Kidney (tissue), 14 donors: Measurements from ENCODE around the gene MAMSTR. TPM values are rescaled to one million over a fixed set of nuclear protein-coding genes. Genes with fewer than 3 reads are reported as not detected.

Experiments used
- DNase-seq, 5 donors: peaks; one replicate each; pipeline ENCODE4 v3.0.0-alpha.2; 2013 to 2020
- FAIRE-seq: peaks from 2 replicates; lab custom pipeline; 2012; peaks lifted over from hg19 to GRCh38; lab: Jason Lieb, UNC
- H3K27ac ChIP-seq, 2 donors: one replicate each; pipeline ENCODE4 v1.7.0; 2013; ENCODE audit warnings: low read depth in 2 of 2, low read length in 2 of 2, inconsistent platforms in 1 of 2
- H3K27me3 ChIP-seq: one replicate; pipeline ENCODE4 v1.7.1; 2013; ENCODE audit warnings: low read length, inconsistent platforms; ENCODE audit not compliant: control insufficient read depth, insufficient read depth
- H3K36me3 ChIP-seq, 3 donors: one replicate each; pipeline versions ENCODE4 v1.7.0 to v1.7.1; 2013; ENCODE audit warnings: low read length in 3 of 3, control low read depth in 1 of 3, inconsistent platforms in 1 of 3; ENCODE audit not compliant: insufficient read depth in 3 of 3, control insufficient read depth in 2 of 3
- H3K4me1 ChIP-seq, 3 donors: one replicate each; pipeline versions ENCODE4 v1.7.0 to v1.7.1; 2013; ENCODE audit warnings: low read length in 3 of 3, inconsistent platforms in 1 of 3, low read depth in 1 of 3; ENCODE audit not compliant: control insufficient read depth in 2 of 3, insufficient read depth in 2 of 3
- H3K4me3 ChIP-seq, 3 donors: one replicate each; pipeline versions ENCODE4 v1.7.0 to v1.8.1; 2013; ENCODE audit warnings: low read length in 3 of 3, control low read depth in 1 of 3, inconsistent platforms in 1 of 3
- H3K9ac ChIP-seq, 3 donors: one replicate each; pipeline versions ENCODE4 v1.7.0 to v1.7.1; 2013; ENCODE audit warnings: low read length in 3 of 3, control low read depth in 1 of 3, inconsistent platforms in 1 of 3
- H3K9me3 ChIP-seq, 3 donors: one replicate each; pipeline versions ENCODE4 v1.7.0 to v1.7.1; 2013; ENCODE audit warnings: low read length in 3 of 3, control low read depth in 1 of 3, inconsistent platforms in 1 of 3; ENCODE audit not compliant: control insufficient read depth in 2 of 3, insufficient read depth in 1 of 3
- intact Hi-C: fragments of 100-400 bp; cut with DNase I; formaldehyde crosslinking; loops from one replicate; pipeline ENCODE4 v1.11.1; 2022
- polyA plus RNA-seq: library from polyadenylated mRNA; stranded (reverse); fragments of 350-450 nt; fragmentation: Illumina TruSeq; extraction: RNeasy Lipid Tissue Mini Kit (QIAGEN cat#74804); gene quantifications from one replicate; pipeline ENCODE4 v1.2.3, GENCODE V29; 2014; ENCODE audit warnings: low read depth, low replicate concordance; ENCODE audit not compliant: insufficient read depth
- total RNA-seq: library from RNA; stranded (reverse); fragmentation: NEBNext Ultra II Directional; extraction: Animal tissue kit (Norgen Biotek cat#: 25700); gene quantifications from one replicate; pipeline ENCODE4 v1.2.1, GENCODE V29; 2021
- TF ChIP-seq, protein P1 (sequence below): IDR thresholded peaks from 3 replicates; pipeline ENCODE4 v1.5.1; 2012; ENCODE audit warnings: mild to moderate bottlenecking, moderate library complexity, borderline replicate concordance; ENCODE audit not compliant: insufficient read depth; ENCODE audit errors: extremely low read depth
- donor health status: control.
- donor health status: control.
- donor health status: control.
- donor health status: control.
- donor health status: control.
- donor health status: DM: yes; HTN: yes; CAD: no.
- donor health status: Normal renal cell carcinoma (clear cell type).

Gene MAMSTR
- total and polyA plus RNA-seq, 2 donors from 2014 or later = 2.2 to 3.6 TPM

DNA sequence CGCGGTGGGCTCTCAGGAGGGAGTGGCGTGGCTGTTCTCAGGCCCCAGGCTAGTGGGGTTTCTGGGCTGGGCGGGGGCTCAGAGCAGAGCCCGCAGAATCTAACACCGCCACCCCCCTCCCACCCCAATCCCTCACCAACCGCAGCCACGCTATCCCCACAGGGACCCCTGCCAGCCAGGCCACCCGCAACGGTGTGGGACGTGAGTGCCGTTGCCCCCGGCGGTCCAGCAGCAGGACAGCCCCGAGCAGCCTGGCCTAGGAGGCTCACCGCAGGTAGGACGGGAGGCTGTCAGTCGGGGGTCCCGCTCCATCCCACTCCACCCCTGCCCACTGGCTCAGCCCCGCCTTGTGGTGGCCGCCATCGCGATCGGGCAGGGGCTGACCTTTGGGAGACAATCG, 46.5 kb downstream of the MAMSTR start, which contains the start of gene NTN5:
TSS of gene NTN5 (minus strand) at position 24 of the 400 bp plus-strand sequence. CDS start 2,031 bp downstream, outside the sequence.
- FAIRE-seq (no peak), DNase-seq (no peak)
- H3K4me1 ChIP-seq = peaks cover 0 to 4% (median 0%) of the 10 kb centered on the region in 3 donors
- H3K9me3 ChIP-seq = no peaks in the 10 kb centered on the region
- H3K27me3 ChIP-seq = no peaks in the 10 kb centered on the region
- no peak within 1 kb of the TSS for H3K9ac ChIP-seq
- intact Hi-C loops = no loop called here
- TF ChIP-seq, protein P1, sequence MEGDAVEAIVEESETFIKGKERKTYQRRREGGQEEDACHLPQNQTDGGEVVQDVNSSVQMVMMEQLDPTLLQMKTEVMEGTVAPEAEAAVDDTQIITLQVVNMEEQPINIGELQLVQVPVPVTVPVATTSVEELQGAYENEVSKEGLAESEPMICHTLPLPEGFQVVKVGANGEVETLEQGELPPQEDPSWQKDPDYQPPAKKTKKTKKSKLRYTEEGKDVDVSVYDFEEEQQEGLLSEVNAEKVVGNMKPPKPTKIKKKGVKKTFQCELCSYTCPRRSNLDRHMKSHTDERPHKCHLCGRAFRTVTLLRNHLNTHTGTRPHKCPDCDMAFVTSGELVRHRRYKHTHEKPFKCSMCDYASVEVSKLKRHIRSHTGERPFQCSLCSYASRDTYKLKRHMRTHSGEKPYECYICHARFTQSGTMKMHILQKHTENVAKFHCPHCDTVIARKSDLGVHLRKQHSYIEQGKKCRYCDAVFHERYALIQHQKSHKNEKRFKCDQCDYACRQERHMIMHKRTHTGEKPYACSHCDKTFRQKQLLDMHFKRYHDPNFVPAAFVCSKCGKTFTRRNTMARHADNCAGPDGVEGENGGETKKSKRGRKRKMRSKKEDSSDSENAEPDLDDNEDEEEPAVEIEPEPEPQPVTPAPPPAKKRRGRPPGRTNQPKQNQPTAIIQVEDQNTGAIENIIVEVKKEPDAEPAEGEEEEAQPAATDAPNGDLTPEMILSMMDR = no peak
- no peak within 1 kb of the TSS for H3K4me3 ChIP-seq
- no peaks in the 10 kb centered on the region for H3K36me3 ChIP-seq
- no peak within 1 kb of the TSS for H3K27ac ChIP-seq

DNA sequence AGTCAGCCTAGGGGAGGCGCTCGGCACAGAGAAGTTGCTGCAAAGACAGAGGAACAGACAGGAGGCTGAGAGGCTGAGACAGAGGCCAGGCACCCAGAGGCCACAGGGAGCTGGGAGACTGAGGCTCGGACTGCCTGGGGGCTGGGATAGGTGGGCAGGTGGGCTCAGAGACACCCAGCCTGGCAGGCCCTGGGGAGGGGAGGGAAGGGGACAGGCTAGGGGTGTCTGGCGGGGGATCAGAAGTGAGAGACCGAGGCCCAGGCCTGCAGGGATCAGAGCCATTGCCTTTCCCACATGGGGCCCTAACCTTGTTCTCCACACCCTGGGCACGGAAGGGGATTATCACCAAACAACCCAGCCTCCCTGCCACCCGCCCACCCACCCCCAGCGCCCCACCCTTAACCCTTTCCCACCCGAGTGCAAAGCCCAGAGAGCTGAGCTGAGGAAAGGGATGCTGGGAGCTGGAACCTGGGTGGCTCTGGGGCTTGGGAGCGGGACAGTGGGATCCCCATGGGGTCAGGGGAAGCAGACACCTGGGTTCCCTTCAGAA, 48.0 kb downstream of the MAMSTR start:
- no peak overlapping the region for H3K4me3 ChIP-seq
- DNase-seq (no peak), FAIRE-seq (no peak)
- H3K27ac ChIP-seq = no peak overlapping the region
- H3K4me1 ChIP-seq = peaks cover 0 to 4% (median 0%) of the 10 kb centered on the region in 3 donors
- no peaks in the 10 kb centered on the region for H3K27me3 ChIP-seq
- H3K9ac ChIP-seq = no peak overlapping the region
- H3K9me3 ChIP-seq = no peaks in the 10 kb centered on the region
- intact Hi-C loops = no loop called here
- TF ChIP-seq, protein P1 = no peak
- H3K36me3 ChIP-seq = no peaks in the 10 kb centered on the region

DNA sequence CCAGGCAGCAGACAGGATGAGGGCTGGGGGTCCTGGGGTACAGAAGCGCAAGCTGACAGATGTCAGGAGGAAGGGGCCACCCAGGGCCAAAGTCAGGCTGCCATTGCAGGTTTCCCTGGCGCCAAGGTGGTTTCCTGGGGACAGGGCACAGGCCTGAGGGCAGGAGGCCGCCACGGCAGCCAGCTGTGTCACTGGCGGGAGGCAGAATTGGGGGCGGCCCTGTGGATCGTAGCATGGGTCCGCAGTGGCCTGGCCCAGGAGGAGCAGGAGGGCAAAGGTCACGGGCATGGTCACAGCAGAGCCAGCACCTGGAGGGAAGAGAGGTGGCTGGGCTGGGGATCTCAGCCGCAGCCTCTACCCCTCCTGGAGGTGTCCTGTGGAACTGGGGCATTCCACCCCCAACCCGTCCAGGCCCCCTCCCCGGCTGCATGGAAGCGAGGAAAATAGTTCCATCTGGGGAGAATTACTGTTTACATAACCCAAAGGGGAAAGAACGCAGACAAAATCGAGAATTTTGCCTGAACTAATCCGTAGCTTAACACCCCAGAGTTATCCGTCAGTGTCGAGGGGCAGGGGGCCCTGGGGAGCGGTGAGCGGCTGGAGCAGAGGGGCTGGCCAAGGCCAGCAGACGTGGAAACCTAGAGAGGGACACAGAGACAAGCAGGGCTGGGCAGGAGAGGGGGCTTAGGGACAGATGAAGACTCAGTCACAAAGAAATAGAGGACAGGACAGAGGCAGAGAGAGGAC, 48.7 kb downstream of the MAMSTR start:
- no peak for FAIRE-seq
- no peak overlapping the region for H3K27ac ChIP-seq
- intact Hi-C loops = no loop called here
- no peak overlapping the region for H3K4me3 ChIP-seq
- no peaks in the 10 kb centered on the region for H3K9me3 ChIP-seq
- peak in 1 of 5 donors; percentile 15 for DNase-seq
- H3K36me3 ChIP-seq = no peaks in the 10 kb centered on the region
- H3K4me1 ChIP-seq = peaks cover 0 to 4% (median 0%) of the 10 kb centered on the region in 3 donors
- H3K27me3 ChIP-seq = no peaks in the 10 kb centered on the region
- no peak overlapping the region for H3K9ac ChIP-seq
- TF ChIP-seq, protein P1 = no peak
